ENCODE results near the gene DHX35.
"Not testable (repeated sequence)": the region's sequence is repeated elsewhere in the genome, so short reads cannot be mapped to it uniquely, and the experiment has no call there.

DHX35 gene

DNA sequence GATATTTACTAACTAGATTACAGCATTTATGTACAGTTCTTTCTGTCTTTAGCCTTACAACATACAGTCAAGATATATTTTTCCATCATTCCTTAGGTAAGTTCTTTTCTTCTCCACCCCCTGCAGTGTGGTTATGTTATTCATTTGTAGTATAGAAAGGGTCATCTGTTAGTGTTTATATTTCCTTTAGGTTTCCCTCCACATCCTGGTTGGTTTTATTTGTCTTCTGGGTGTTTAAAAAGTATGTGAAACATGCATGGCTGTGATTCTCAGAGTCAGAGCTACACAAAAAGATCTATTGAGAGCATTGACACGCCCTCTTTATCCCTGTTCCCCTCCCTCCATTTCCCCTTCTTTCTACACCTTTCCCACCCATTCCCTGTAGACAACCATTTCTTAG is 20.1 kb downstream of the DHX35 start:
- no peak for DNase-seq

DNA sequence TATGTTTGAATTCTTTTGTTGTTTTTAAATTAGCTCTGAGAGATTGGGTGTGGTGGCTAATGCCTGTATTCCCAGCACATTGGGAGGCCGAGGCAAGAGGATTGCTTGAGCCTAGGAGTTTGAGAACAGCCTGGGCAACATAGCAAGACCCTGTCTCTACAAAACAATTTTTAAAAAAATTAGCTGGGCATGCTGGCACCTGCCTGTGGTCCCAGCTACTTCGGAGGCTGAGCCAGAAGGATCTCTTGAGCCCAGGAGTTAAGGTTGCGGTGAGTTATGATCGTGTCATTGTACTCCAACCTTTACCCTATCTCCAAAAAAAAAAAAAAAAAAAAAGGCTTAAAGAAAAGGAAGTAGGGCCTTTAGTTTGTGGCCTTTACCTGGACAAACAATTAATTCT is 22.9 kb downstream of the DHX35 start:
- no peak for DNase-seq

DNA sequence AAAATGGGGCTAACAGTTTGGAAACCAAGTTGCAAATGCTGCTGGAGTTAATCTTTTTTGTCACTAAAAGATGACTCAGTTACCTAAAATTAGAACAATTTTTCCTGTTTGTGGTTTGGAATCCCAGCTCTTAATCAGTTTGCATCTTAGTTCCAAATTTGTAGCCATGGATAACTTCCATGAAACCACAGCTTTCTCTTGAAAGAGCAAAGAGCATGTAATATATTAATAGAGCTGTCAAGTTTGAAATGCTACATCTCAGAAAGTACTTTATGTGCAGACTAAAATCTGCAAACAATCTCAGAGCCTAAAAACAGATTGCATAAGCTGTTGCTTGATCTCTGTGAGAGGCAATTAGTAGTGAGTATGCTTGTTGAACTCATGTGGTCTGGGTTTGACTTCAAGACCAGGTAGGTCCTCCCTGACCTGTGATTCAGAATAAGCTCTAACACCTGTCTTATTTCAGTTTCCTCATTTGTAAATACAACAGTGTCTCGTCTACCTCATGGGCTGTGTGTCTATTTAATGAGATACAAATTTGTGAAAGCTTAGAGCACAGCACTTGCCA is 23.5 kb downstream of the DHX35 start:
- DNase-seq: no peak

- no peak for DNase-seq
Measured at GRCh38 chr20:38986663-38987062, 24.5 kb downstream of the DHX35 start.

GRCh38 chr20:38987777-38988176 is 25.6 kb downstream of the DHX35 start:
- no peak for DNase-seq

GRCh38 chr20:38990728-38991127 is 28.6 kb downstream of the DHX35 start:
- no peak for DNase-seq

DNA sequence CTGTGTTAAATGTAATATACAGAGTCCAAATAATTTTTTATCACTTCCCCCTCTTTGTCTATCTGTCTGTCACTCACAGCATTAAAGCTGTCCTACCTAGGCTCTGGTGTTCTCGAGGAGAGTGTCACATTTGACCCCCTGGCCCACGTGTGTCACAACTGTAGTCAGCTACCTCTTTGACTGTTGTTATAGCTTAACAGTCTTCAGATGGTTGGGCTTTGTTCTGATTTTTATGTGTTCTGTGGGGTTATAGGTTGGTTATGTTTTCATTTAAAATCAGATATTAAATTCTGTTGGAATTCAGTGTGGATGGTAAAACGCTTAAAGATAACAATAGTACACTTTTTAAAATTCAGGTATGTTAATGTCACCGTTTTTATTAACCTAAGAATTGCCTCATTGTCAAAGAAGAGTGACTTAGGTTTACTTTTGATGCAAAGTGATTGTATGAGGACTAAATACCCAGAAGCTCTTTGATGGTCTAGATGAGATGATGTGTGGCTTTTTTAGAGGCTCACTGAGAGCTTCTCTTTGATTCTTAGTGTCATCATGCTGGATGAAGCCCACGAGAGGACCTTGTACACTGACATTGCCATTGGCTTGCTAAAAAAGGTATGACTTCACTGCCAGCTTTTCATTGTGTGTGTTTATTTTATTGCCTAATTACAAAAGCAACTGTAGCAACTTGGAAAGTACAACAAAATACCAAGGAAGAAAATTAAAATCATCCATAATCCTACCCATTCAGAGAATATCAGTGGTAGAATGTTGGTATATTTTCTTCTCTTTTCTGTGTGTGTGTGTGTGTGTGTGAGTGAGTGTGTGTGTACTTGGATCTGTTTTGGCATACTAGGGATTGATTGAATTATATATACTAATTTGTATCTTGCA is 29.9 kb downstream of the DHX35 start:
- no peak for DNase-seq

DNA sequence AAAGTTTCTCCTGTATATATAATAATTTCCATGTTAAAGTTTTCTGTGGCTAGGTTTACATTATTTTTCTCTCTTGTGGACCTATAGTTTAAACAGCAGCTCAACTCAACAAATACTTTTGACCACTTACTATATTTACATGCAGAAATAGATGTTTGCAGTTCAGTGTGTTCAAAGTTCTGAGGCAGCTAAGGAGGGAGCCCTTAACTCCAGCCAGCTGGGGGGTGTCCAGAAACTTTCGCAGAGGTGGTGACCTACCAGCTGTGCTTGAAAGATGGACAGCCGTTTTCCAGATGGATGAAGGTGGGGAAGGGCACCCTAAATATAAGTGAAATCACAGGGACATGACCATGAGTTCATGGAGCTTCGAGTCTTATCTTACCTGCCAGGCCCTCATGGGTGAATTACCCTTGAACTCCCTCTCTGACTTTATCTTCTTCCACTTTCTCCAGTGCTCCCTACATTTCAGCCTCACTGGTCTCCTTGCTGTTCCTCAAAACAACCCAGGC is 33.4 kb downstream of the DHX35 start:
- DNase-seq: no peak

- not testable (repeated sequence) for DNase-seq
Measured at GRCh38 chr20:38996866-38997265, 34.7 kb downstream of the DHX35 start.

DNA sequence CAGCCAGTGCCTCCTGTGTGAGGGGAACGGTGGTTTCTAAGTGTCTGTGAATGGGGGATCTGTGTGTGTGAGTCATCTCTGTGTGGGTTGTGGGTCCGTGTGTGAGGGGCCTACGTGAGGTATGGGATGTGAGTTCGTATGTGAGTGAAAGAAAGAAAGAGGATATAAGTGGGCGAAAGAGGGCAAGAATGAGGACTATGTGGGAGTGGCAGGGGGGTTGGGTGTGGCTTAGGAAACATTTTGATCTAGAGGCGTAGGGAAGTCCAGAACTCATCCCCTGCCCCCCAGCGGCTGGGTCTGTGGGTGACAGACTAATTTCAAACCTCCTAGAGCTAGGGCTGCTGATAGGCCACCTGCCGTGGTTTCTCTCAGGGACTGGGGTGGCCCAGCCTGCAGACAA is 35.5 kb downstream of the DHX35 start:
- no peak for DNase-seq

DNA sequence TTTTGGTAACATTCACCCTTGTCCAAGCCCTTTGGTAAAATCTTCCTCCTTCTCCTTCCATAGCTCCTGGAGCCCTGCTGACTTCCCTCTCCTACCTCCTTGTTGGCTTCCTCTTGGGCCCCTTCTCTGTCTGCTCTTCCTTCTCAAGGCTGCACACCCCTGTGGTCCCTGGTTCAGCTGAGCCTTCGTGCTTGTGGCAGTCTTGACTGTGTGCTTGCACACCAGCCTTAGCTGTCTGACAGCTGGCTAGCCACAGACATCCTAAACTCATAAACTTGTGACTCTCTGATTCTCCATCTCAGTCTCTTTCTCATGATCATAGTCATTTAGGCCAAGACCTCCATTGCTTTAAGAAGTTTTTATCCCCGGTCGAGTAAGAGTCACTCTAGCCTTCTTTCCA is 37.1 kb downstream of the DHX35 start:
- no peak for DNase-seq

DNA sequence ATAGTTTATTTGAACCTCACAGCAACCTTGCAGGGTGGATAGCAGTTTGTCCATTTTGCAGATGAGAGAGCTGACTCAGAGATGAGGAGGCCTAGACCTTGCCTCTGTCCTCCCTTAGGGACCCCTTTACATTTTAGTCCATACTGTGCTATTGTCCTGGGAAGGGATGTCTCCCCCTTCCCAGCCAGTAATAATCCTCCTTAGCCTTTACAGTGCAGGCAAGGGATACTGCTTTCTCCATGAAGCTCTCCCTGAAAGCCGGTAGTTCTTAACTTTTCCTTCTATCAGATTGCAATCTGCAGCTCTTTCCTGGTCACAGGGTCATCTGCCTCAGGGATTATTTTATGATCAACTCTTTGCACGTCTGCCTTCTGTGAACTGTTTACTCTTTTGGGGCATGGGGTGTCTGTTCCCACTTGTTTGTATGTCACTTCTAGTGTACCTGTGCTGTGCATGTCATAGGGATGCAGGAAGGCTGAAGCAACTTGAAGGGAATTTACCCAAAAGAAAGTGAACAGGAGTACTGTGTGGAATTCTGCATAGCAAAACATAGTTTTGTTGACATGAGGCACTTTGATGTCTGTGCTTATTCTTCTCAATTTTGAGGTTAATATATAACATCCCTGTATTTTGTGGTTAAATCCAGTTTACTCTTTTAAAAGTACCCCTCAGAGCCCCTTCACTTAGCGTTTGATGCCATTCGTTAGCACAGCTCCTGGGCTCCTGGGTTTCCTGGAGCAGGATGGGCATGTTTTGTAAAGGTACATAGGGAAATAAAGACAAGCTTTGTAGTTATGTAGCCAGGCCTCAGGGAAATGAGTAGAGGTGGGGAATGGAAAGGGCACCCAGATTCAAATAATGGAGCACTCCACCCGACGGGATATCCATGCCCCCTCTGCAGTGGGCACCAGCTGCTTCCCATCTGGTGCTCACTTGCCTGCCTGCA is 38.1 kb downstream of the DHX35 start:
- DNase-seq: no peak

DNA sequence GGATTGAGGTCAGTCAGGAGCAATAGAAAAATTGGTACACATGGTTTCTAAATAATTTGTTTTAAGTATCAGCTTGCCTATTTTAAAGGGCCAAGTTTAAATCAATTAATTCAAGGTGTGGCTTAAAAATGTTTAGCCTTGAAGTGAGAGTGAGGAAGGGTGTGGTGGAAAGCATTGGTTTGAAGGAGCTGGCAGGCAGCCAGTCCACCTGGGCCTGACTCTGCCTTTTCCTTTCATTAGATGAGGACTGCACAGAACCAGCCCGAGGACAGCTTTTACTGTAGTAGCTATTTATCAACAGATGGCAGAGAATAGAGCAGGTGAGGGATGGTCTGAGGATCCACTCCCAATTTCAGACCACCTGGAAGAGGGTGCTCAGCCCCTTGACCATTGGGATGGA is 42.4 kb downstream of the DHX35 start:
- no peak for DNase-seq

DNA sequence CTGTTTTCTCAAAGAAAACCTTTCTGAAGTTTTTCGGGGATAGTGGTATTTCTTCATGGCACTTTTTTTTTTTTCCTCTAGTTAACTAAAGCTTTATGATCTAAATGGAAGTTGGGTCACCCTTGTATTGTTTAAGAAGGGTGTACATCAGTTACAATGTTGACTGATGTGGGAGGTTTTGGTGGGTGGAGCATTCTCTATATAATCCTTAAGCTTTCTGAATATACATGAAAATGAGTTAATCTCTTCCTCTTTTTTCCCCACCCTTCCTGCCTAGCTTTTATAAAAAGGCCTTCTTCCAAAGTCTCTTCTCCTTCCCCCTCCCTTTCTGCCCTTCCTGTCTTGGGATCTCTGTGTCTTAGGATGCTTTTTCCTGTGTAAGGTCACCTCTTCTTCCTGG is 47.2 kb downstream of the DHX35 start:
- DNase-seq: no peak

DNA sequence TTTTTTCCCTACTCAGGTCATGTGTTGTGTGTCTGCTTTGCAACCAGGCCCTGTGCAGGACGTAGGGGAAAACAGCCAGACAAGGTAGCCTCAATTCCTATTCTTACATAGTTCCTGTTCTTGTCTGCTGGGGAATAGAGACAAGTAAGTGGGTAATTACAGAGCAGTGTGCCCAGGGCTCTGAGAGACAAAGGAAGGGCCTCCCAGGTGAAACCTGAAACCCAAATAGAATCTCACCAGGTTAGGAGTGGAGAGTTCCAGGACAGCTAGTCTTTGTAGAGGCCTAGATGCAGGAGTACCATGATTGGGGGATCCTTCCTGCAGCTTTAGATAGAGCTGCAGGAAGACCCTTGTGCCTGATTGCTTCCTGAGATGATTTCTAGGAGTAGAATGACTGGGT is 48.4 kb downstream of the DHX35 start:
- DNase-seq: no peak

DNA sequence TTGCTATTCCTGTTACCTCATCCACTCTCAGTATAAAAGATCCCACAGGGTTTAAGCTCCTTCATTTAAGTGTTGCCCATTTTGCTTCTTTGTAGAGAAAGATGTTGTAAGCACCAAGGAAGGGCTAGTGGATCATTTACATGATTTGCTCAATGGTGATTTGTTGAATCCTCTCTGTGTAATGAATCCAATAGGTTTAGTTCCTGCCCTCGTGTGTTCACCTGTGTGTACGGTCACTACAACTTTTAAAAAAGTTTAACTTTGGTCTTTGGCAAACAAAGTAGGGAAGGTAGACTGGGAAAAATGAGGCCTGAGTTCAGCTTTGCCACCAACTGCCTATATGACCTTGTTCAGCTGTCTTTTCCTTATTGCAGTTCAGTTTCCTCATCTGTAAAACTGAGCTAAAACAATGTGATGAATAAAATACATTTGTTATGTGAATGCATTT is 51.5 kb downstream of the DHX35 start:
- no peak for DNase-seq

DNA sequence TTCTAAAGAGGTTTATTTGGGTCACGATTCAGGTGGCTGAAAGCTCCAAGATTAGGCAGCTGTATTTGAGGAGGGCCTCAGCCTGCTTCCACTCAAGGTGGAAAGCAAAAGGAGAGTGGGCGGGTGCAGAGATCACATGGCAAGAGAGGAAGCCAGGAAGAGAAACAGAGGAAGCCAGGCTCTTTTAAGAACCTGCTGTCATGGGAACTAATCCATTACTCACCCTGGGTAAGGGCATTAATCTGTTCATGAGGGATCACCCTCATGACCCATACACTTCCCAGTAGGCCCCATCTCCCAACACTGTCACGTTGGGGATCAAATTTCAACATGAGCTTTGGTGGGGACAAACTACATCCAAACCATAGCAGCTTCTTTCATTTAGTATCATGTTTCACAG is 53.9 kb downstream of the DHX35 start:
- no peak for DNase-seq

DNA sequence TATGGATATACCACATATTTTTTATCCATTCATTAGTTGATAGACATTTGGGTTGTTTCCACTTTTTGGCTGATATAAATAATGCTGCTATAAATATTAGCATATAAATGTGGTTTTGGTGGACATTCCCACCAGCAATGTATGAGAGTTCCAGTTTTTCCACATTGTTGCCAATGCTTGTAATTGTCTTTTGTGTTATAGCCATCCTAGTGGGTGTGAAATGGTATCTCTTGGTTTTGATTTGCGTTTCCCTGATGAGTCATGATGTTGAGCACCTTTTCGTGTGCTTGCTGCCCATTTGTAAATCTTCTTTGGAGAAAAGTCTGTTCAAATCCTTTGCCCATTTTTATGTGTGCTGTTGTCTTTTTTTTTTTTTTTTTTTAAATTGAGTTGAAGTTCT is 54.4 kb downstream of the DHX35 start:
- no peak for DNase-seq

DNA sequence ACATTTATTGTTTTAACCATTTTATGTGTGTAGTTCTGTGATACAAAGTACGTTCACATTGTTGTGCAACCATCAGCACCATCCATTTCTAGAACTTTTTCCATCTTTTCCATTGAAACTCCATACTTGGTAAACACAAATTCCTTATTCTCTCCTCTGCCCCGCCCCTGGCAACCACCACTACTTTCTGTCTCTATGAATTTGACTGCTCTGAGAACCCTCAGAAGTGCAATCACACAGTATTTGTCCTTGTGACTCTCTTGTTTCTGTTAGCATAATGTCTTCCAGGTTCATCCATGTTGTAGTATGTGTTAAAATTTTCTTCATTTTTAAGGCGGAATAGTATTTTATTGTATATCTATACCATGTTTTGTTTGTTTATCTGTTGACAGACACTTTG is 56.9 kb downstream of the DHX35 start:
- DNase-seq: no peak

- no peak for DNase-seq
Measured at GRCh38 chr20:39019805-39020325, 57.7 kb downstream of the DHX35 start.

GRCh38 chr20:39021748-39022147 is 59.6 kb downstream of the DHX35 start:
- no peak for DNase-seq

- DNase-seq: no peak
Measured at GRCh38 chr20:39025883-39026282, 63.7 kb downstream of the DHX35 start.

DNA sequence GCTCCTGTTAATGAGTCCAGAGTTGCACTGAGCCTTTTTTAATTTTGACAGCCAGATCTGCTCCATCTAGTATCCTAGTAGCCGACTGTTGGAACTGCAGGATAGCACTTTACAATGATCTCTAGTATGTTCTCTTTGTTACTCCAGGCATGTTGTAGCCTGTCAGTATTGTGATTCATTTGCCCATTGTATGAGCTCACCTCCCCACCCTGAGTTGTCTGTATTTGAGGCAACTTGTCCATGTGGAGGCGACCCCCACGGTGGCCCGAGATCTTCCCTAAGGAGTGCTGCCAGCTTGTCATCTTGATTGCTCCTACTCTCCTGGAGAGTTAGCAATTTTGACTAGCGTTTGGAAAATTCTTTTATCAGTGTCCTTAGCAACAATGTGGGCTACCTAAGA is 67.2 kb downstream of the DHX35 start:
- DNase-seq: no peak

Measured in bone marrow (tissue), 2 donors.